HG02642 (cell line): ENCODE data around the gene SRGAP2B.
A peak's percentile ranks its signal among the peaks of the same experiment; 100 is the strongest.
"Not testable (repeated sequence)": the region's sequence is repeated elsewhere in the genome, so short reads cannot be mapped to it uniquely, and the experiment has no call there.

Experiments
- ATAC-seq: cut with Tn5 transposase; IDR thresholded peaks from one replicate; pipeline ENCODE4 v1.9.1; 2021; ENCODE audit warnings: mild to moderate bottlenecking; ENCODE audit not compliant: unreplicated experiment, poor library complexity

SRGAP2B gene

DNA sequence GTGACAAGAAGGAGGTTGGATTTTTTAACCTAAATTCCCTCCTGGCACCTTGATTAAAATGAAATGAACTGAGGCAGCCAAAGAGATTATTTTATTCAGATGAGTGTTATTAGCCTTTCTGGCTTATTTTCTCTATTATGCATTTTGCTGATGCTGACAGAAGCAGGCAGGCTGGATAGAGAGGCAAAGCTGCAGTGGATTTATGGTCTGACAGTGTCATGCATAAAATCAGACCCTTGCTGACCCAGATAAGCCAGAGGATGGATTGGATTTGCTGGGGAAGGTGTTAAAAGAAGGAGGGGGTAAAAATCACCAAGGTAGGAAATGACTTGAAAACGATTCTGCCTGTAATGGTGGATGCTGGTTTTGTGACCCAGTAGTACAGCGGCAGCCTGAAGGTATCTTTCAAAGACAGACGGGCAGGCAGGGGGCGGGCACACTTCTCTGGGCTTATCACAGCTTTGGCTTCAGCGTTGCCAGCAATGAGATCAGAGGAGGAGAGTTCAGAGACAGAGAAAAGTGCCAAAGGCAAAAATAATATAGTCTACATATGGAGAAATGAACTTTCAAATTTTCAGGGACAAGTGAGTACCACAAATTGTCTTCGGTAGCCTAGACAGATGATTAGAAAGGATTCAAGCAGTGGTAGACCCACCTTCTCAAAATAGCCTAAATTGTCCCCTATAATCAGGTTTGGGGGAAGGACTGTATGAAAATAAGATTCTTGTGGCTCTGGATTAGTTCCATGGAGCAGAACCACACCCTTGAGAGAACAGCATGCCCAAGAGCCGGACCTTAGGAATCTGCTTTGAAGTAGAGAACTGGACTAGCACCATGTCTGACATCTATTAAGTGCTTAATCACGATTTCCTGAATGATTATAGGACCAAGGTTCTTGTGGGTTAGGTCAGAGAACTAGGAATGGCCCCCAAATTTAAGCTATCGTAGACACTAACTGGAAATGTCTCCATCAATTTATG is 133.2 kb downstream of the SRGAP2B start:
- ATAC-seq, result not testable (repeated sequence)

DNA sequence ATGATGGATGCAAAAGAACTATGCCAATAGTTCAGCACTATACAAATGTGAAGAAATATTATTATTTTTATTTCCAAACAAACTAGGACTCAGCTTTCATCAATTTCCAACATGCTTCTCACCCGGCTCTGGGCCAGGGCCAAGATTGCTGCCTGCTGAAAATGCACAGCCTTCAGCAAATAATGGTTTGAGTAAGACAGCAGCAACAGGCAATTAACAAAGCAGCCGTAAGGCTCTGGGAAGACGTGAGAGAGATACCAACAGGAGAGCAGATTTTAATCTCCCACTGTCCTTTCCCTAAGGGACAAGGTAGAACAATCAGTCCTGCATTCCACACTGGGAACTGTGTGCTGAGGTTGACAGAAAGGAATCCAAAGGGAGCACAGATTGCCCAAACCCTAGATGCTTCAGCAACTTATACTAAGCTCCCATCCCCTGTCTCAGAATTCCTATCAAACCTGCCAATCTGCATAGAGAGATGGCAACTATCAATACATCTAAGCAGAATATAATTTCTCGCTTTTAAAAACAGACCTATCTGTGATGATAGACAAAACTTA is 134.1 kb downstream of the SRGAP2B start:
- ATAC-seq, result not testable (repeated sequence)

DNA sequence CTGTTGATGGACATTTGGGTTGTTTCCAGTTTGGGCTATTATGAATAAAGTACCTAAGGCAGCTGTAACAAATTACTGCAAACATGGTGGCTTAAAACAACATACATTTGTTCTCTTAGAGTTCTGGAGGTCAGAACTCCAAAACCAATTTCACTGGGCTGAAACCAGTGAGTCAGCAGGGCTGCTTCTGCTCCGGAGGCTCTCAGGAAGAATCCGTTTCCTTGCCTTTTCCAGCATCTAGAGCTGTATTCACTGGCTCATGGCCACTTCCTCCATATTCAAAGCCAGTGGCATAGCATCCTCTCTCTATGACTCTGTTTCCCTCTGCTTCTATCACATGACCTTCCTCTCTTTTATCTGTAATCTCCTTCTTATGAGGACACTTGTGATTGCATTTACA is 146.7 kb downstream of the SRGAP2B start:
- not testable (repeated sequence) for ATAC-seq

DNA sequence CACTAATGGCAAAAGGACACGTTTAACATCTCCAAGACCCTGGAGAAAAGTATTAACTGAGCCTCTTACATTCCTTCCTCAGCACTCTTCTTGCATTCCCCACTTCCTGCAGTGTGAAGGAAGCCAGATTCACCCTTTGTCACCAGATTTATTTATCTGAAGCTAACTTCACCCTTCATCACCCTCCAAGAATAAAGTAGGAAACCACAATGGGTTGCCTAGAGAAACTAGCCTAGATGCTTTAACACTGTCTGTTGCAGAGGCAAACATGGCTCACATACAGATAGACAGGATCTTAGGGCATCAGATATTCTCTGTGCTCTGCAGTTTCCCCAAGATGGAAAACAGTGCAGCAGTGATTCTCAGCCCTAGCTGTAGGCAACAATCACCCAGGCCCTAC is 147.6 kb downstream of the SRGAP2B start:
- not testable (repeated sequence) for ATAC-seq

DNA sequence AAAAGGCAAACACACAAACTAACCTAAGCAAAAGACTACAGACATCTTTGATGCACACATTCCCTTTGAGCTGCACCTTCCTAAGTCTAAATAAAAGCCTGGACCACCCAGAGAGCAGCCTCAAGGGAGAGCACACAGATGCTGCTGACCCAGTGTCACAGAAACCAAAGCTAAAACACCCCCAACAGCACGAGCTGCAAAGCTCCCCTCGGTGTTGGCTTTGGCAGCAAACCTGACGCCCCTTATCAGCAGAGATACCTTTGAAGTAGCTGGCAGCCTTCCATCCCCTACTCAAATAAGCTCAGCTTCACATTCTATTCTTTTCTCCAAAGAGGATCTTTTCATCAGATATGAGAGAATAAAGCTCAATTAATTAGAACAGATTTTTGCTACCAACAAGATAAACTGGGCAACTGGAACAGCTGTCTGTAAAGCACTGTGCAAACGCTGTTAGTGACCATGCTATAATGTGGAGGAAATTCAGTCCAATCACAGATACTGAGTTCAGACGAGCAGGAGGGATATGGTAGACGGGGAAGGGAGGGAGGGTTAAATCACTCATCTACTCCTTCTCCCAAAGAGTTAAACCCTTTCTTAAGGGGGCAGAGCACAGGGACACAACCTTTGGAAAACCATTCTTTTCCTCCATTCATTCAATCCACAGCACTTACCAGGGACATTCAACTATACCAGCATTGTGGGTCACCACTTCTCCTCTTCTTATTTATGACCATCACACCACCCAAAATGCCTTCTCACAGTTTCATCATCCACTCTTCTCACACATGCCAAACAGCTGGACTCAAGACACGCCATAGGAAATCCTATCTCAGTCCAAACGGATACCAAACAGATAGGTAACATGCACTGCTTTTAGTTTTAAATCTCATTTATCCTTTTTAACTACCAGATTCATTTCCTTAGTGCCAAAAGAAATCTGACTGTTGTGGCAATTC is 148.3 kb downstream of the SRGAP2B start:
- not testable (repeated sequence) for ATAC-seq

DNA sequence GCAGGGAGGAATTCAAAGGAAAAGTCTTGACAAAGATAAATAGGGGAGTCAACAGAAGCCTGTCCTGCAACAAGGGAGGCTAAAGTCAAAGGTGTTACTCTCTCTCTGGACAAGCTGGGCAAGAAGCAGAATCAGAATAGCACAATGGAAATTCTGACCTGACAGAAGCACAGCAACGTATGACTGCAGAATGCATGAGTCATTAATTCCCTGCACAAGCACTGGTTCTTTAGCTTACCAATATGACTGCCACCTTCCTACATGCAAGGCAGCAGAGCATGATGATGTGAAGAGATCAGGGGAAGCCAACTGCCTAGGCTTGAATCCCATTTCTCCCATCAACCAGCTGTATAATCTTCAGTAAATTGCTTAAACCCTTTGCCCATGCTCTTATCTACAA is 153.4 kb downstream of the SRGAP2B start:
- peak; percentile 64 for ATAC-seq

DNA sequence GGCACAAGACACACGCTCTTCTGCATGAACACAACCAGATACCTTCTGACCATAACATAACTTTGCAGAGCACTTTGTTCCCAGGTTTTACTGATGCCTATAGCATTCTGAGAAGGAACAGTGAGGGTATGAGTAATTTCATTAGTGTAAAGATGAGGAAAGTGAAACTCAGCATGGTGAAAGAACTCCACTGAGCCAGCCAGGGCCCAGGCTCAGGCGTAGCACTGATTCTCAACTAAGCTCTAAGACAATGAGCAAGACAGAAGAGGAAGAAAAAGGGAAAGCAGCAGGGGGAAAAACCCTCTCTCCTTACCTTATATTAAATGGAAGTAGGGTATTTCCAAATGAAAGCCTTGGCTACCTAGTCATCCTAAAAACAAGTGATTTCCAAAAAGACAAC is 155.1 kb downstream of the SRGAP2B start:
- peak; percentile 74 for ATAC-seq

DNA sequence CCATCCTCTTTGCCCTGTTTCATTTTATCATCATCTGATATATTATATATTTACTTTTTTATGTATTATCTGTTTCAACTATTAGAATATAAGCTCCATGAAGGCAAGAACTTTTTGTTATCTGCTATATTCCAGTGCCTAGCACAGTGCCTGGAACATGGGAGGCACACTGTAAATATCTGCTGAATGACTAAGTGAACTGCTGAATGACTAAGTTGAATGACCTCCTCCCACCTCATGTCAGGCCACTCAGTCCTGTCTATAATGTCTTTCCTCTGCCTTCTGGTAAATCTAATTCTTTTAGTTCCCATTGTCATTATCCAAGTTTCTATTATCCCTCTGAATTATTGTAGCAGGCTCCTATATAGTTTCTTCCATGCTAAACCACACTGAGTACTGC is 156.5 kb downstream of the SRGAP2B start:
- not testable (repeated sequence) for ATAC-seq

DNA sequence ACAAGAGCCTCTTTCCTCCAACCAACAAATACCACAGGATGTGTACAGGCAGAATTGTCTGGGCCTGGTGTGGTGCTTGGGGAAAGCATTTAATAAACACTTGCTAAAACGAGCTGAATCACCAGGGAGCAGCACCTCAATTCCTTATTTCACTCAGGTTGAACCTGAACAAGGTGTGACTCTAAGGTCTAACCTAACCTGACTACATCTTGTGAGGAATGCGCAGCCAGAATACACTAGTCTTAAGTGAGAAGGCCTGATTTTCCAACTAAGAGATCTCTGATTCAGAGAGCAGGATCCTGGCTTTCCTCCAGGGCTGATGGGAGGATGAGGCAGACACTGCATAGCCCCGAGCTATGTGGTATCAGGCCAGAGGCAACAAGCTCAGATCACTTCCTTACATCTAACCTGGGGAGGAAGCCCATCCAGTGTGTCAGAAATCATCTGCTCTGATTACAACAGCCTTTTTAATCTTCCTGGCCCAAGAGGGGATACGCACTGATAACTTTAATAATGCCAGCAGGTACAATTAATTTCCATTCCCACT is 158.9 kb downstream of the SRGAP2B start:
- ATAC-seq, result not testable (repeated sequence)

DNA sequence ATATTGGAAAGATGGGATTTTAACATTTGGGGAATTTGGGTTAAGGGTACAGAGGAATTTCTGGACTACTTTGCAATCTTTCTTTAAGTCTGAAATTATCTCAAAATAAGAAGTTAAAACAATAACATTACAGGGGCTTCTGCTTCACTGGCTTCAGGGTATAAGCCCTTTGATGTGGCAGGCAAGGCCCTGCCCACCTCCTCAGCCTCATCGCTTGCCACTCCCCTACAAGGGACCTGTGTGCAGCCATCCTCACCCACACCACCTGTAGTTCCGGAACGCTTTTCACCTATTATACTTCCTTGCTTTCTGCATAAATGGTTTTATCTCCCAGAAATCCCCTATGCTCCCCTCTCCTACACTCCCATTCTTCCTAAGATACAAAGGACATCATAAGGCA is 159.8 kb downstream of the SRGAP2B start:
- ATAC-seq, result not testable (repeated sequence)

DNA sequence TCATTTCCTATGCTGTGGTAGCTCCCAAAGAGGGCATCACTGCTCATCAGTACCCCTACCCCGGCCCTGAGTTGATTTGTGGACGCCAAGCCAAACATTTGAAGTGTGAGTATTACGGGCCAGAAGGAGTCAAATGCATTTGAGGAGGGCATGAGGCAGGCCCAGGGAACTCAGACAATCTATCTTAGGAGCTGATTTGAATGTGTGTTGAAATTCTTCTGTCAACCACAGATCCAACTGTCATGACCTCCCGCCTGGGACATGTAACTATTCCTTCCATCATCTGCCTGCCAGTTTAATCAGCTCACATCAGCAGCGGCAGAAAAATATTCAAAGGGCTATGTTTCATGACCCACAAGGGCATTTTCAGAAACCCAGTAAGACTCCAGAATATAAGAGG is 162.1 kb downstream of the SRGAP2B start:
- ATAC-seq, result not testable (repeated sequence)

DNA sequence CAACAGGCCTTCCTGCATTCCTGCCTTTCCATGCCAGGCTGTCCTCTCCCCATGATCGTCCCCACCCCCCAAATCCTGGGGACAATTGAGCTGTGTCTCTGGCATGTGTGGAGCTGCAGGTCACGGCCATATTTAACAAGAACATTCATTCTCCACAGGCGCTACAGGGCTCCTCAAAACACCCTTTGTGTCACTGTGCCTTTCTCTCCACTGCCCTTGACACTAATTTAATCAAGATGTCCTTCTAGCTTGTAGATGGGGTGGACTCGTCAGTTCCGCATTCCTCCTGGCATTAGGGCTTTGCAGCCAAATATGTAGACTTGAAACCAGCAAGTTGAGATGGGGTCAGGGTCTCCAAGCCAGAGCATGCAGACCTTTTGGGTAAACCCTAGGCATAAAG is 163.0 kb downstream of the SRGAP2B start:
- not testable (repeated sequence) for ATAC-seq

DNA sequence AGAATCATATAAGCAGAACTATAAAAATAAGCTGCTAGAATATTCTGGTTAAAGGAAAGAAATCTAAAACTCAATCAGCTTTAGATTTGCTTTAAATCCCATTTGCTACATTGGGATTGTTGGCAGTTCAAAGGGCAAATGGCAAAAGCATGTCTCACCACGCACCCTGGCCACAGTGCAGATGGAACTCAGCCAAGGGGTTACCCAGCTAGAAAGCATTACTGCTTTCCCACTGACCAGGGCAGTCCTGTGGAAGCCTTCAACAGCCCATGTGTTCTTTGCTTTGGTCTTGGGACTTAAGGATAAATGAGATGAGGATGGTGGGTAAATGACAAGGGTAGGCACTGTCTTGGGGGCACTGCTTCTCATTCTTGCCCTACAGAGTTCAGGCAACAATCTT is 163.6 kb downstream of the SRGAP2B start:
- not testable (repeated sequence) for ATAC-seq

DNA sequence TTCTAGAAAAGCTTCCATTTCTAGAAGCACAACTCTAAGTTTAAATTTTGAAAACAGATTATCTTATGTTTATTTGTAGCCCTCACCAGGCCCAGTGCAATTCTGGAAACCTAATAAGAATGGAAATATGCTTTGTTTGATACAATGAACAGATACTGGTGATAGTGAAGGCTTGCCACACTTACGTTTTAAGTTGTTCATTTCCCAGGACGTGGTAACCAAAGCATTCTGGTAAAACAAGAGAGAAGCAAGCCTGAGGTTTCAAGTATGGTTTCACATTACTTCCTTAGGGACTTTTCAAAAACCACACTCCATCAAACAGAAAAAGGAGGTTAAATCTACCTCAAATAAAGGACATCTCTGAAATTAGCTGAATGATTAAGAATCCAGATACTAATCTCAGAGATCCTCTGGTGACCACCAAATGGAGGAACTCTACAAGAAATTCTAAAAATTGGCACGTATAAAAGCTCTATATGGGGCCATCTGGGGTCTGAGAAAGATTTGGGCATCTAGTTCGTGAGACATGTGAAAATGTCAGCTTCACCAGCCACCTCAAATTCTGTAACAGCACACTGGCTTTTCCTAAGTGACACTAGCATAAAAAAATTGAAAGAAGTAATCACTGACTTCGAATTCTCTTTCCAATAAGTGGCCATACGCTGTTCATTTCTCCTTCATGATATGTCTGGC is 164.9 kb downstream of the SRGAP2B start:
- not testable (repeated sequence) for ATAC-seq

DNA sequence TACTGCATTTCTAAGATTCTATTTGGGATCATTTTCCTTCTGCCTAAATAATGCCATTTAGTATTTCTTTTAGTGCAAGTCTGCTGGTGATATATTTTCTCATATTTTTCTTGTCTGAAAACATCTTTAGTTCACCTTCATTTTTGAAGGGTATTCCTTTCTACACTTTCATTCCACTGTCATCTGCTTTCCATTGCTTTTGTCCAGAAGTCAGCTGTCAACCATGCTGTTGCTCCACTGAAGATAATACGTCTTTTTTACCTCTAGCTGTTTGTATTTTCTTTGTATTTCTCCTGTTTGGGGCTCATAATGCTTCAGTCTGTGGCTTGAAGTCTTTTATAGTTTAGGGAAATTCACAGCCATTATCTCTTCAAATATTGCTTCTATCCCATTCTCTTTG is 167.8 kb downstream of the SRGAP2B start:
- ATAC-seq, result not testable (repeated sequence)

DNA sequence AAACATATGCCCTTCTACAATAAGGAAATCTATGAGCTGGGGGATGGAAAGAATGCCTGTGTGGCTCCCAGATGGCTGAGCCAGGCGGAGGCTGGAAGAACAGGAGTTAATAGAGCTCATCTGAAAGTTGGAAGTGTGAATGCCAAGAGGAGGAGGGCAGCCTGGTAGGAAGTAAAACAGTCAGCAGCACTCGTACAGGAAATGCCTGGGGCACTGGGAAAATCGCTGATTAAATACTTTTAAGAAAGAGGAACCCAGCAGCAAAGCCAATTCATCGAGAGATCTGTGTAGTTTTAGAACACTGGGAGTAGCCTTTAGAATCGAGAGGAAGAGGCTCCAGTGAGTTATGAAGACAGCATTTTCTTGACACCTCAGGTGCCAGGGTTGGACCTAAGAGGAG is 171.5 kb downstream of the SRGAP2B start:
- not testable (repeated sequence) for ATAC-seq

DNA sequence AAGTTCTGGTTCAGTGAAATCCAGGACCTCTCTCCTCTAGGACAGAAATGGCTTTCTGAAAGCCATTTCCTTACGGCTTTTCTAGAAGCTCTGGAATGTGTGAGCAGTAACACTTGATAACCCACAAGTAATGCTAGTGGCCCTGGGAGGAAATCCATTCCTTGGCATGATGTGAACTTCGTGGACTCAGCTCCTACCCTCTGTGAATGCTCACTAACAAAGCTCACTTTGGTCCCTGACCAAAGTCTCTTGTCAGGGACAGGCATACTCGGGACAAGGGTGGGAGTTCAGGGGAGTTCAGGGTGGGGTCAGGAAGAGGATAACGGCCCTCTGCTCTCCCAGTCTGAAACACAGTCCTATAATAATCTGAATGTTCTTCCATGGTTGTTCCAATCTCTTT is 172.3 kb downstream of the SRGAP2B start:
- ATAC-seq, result not testable (repeated sequence)

DNA sequence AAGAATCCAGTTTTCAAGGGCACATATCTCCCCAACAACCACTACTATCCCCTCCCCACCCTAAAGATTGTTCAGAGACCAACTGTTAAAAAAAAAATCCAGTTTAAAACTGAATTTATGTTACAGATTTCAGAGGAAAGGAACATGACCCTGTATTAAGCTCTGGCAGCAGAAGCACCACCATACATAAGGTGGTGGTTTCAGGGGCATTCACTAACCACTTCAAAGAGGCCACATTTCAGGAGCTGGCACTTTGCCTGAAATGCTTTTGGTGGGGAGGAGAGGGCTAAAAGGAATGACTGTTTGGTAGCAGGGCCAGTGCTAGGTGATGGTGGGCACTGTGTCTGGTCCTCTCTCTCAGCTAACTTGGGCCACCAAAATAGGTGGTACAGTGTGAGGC is 176.0 kb downstream of the SRGAP2B start:
- ATAC-seq, result not testable (repeated sequence)

DNA sequence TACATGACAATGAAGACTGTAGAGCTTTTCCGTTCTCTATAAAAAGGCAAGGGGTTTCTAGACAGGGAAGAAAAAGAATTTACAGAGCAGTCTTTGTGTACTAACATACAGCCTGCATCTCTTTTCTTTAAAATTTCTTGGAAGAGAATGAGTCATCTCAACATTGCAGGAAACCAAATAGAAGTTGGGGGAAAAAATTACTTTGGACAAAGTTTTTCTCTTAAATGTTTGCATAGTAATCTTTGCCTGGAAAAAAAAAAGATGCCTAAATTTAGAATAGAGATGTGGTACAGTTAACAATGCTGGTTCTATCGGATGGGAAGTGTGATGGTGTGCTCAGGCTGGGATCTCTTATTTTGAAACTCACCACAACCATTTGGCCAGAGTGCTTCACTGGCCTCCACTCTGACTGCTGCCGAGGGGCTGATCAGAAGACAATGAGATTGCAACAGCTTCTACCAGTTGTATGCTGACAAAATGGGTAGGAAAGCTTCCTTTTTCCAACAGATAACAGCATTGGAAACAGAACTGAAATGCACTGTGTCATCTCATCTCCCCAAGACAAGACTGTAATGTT is 177.0 kb downstream of the SRGAP2B start:
- ATAC-seq, result not testable (repeated sequence)
